GM12874 (cell line): Measurements from ENCODE around the gene RNF150.

ENCODE experiments used
- TF ChIP-seq, protein P1 (sequence below): IDR thresholded peaks from 2 replicates; pipeline ENCODE4 v1.5.1; 2011; ENCODE audit warnings: low read depth, mild to moderate bottlenecking, control low read depth, low read length, moderate library complexity; ENCODE audit not compliant: insufficient read depth

The RNF150 gene

DNA sequence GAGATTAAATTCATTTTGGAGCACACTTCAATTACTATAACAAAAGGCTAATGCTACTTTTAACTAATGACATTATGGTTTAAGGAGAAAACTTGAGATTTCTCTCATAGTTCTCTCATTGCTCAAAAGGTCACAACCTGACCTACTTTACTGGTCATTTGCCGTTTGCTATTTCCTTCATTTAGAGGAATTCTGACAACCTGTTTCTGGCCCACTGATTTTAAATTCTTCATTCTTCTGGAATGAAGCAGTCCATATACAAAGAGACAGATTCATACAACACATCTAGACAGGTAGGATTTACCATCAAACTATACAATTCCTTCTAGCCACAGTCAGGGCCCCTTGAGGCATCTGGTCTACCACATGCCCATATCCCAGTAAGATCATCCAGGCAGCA lies 14.2 kb downstream of the RNF150 start:
- TF ChIP-seq, protein P1, sequence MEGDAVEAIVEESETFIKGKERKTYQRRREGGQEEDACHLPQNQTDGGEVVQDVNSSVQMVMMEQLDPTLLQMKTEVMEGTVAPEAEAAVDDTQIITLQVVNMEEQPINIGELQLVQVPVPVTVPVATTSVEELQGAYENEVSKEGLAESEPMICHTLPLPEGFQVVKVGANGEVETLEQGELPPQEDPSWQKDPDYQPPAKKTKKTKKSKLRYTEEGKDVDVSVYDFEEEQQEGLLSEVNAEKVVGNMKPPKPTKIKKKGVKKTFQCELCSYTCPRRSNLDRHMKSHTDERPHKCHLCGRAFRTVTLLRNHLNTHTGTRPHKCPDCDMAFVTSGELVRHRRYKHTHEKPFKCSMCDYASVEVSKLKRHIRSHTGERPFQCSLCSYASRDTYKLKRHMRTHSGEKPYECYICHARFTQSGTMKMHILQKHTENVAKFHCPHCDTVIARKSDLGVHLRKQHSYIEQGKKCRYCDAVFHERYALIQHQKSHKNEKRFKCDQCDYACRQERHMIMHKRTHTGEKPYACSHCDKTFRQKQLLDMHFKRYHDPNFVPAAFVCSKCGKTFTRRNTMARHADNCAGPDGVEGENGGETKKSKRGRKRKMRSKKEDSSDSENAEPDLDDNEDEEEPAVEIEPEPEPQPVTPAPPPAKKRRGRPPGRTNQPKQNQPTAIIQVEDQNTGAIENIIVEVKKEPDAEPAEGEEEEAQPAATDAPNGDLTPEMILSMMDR: no peak

DNA sequence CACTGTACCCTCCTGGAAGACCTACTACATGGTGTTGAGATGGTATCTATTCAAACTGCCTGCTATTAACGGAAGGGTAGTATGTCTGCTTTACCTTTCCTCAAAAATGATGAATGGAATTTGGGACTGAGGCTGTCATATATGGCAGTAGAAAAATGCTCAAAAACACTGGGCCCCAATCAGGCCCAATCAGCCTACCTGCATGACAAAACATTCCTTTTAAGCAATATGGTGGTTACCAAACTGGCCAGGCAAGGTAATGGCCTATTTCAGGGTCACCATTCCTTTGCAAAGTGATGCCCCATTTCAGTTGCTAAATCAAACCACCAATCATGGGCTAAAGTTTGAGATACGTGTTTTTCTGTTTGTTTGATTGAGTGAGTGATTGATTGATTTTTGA lies 14.9 kb downstream of the RNF150 start:
- TF ChIP-seq, protein P1: no peak

DNA sequence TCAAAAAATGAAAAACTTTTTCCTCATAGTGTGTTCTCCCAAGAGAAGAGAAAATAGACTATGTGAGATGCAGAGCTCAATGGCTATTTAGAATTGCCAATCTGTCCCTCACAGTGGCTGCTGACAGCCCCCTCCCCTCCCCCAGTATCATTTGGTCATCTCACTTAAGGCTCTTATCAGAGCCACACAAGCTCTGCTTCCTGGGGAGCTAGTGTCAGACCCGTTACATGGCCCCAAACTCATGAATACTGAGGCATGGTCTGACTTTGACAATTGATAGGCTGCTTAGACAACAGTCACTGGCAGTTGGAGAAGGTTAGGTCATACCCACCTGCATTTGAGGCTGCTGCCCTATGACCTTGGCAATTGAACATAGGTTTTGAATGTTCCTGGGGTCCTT lies 15.3 kb downstream of the RNF150 start:
- TF ChIP-seq, protein P1: no peak

DNA sequence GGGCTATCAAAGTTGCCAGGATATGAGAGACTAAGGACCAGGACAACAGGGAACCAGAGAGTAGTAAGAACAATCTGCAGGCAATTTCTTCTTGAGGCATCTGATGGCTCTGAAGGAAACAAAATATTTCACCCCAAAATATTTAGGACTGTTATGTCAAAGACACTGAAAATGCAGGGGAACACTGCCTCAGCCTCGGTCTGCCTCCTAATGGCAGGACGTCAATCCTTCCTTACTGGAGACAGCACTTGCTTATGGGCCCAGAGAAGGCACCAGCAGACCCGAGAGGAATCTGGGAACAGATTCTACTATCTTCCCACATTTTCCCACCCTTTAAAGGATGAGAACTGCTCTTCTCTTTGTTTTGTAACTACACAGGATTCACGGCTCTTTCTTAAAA lies 23.3 kb downstream of the RNF150 start:
- TF ChIP-seq, protein P1: no peak

DNA sequence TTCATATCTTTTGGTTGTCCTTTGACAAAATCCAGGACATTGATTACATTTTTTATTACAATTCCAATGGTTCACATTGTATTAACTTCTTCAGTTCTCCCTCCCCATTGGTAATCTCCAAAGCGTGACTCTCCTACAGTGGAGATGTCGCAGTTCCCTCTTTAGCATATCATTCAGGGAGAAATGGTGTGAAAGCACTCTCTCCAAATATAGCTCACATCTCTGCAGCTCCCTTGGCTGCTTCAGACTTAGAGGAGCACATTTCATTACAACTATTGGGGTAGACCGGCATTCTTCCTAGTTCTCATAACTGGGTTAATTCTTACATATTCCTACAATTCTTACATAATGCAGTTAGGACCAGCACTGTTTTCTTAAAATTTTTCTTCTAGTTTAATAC lies 25.3 kb downstream of the RNF150 start:
- TF ChIP-seq, protein P1: no peak

DNA sequence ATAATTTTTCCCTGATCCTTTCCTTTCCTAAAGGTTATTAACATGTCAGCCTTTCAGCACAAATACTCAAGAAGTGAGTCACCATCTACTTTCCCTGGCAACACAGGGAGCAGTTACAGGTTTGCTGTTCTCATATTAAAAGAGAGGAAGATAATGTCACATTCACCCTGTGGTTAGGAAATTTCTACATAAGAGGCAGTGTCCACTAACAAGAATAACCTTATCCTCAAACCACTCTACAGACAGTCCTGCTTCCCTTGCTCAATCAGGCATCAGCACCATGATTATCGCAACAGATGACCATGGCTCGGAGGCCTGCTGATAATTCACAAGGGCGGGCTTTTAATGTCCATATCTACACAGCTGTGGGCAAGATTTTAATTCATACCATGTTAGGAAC lies 30.9 kb downstream of the RNF150 start:
- TF ChIP-seq, protein P1: no peak

DNA sequence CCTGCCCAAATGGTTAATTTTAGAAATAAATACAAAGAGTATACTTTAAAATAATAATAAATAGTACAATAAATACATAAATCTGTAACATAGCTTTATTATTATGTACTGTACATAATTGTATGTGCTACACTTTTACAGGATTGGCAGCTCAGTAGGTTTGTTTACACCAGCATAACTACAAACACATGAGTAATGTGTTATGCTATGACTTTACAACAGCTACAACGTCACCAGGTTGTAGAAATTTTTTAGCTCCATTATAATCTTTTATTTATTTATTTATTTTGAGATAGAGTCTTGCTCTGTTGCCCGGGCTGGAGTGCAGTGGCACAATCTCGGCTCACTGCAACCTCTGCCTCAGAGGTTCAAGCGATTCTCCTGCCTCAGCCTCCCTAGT lies 31.8 kb downstream of the RNF150 start:
- TF ChIP-seq, protein P1: no peak

DNA sequence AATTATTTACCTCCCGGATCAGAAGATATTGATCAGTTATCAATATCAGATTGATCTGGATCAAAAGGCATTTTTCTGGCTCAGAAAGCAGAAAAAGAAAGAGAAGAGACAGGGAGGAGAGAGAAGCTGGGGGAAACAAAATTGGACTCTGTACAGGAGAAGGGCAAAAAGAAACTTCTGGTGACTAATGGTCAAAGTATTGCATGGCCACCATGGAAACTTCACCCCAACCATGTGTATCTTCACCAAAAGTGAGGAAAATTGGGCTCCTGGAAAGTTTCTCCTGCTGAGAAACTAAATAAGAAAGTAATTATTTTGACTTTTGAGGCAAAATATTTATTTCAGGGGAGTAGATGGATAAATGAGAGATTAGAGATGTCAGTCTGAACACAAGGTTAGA lies 33.9 kb downstream of the RNF150 start:
- TF ChIP-seq, protein P1: no peak
